ENCODE results near the gene CD22.

The CD22 gene

DNA sequence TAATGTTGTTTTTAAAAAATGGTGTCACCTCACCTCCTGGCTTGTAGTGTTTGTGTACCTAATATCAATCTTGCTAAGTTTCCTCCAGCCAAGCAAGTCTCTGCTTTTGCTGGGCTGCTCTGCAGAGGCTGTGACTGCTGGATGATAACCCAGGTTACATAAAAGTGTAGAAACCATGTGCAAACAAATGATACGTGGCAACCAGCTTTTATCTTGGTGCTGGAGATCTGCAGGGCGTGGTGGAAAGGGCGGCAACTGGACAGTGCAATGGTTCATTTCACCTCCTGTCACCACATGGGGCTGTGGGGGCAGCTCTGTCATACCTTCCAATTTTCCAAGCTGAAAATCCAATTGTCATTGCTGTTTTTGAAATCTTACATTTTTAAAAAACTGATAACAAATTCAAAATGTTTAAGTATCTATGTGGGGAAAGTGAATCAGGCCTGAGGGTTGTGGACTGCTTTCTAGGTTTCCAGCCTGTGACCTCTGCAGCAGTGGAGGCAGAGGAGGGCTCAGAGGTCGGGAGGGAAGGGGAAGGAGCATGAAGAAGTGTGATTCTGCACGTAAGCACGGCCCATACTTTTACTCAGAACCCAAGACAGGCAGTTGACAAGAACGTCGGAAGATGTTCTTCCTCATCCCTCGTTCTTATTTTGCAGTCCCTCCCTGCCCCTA is 51.6 kb downstream of the CD22 start:
- H3K27ac ChIP-seq = peak overlapping the region; percentile 63
- no peak for TF ChIP-seq CTCF (conservative IDR thresholded peaks at IDR 0.05)

DNA sequence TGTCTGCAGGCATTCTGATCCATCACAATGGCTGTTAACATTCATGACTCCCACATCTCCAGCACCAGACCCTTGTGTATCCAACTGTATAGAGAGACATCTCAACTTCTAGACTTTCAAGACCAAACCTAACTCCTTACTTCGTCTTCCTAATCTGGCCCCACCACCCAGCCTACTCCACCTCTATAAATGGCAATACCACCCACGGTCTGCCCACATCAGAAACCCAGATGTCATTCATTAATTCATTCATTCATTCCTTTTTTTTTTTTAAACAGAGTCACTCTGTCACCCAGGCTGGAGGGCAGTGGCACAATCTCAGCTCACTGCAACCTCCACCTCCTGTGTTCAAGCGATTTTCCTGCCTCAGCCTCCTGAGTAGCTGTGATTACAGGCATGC is 52.3 kb downstream of the CD22 start:
- TF ChIP-seq CTCF (conservative IDR thresholded peaks at IDR 0.05) = no peak
- H3K27ac ChIP-seq = no peak overlapping the region; the same call in 1 of the 2 replicates

- TF ChIP-seq CTCF (conservative IDR thresholded peaks at IDR 0.05) = no peak
- no peak overlapping the region for H3K27ac ChIP-seq
Observed at GRCh38 chr19:35381926-35382325, 52.9 kb downstream of the CD22 start.

- no peak for TF ChIP-seq CTCF (conservative IDR thresholded peaks at IDR 0.05)
- no peak overlapping the region for H3K27ac ChIP-seq
Observed at GRCh38 chr19:35383536-35383935, 54.5 kb downstream of the CD22 start.

- no peak for TF ChIP-seq CTCF (conservative IDR thresholded peaks at IDR 0.05)
- H3K27ac ChIP-seq = no peak overlapping the region
Observed at GRCh38 chr19:35388277-35389054, 59.5 kb downstream of the CD22 start.

GRCh38 chr19:35389192-35389861 is 60.3 kb downstream of the CD22 start:
- TF ChIP-seq CTCF (conservative IDR thresholded peaks at IDR 0.05) = no peak

More at GRCh38 chr19:35389192-35389861, 60.3 kb downstream of the CD22 start:
- H3K27ac ChIP-seq = no peak overlapping the region
